Measurements from ENCODE around the gene LPAR2.

GRCh38 chr19:19636573-19637185 lies 8.7 kb upstream of the LPAR2 start:
- TF ChIP-seq, protein P1, sequence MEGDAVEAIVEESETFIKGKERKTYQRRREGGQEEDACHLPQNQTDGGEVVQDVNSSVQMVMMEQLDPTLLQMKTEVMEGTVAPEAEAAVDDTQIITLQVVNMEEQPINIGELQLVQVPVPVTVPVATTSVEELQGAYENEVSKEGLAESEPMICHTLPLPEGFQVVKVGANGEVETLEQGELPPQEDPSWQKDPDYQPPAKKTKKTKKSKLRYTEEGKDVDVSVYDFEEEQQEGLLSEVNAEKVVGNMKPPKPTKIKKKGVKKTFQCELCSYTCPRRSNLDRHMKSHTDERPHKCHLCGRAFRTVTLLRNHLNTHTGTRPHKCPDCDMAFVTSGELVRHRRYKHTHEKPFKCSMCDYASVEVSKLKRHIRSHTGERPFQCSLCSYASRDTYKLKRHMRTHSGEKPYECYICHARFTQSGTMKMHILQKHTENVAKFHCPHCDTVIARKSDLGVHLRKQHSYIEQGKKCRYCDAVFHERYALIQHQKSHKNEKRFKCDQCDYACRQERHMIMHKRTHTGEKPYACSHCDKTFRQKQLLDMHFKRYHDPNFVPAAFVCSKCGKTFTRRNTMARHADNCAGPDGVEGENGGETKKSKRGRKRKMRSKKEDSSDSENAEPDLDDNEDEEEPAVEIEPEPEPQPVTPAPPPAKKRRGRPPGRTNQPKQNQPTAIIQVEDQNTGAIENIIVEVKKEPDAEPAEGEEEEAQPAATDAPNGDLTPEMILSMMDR (IDR thresholded peaks at IDR 0.05), result no peak
- TF ChIP-seq POLR2A (IDR thresholded peaks at IDR 0.05), result no peak
